CD4-positive, alpha-beta T cell treated with Interleukin-10 for 1 hour (primary cell): ENCODE measurements around the gene VSIR.

Experiments used
- DNase-seq: peaks from one replicate; pipeline ENCODE4 v3.0.0-alpha.2; 2020

VSIR gene

GRCh38 chr10:71711052-71711623 lies 62.2 kb downstream of the VSIR start:
- no peak for DNase-seq

- no peak for DNase-seq
These were observed 62.8 kb downstream of the VSIR start for GRCh38 chr10:71710519-71710918.

- DNase-seq, result no peak
These were observed 64.1 kb downstream of the VSIR start for GRCh38 chr10:71708897-71709882.

- peak; percentile 74 for DNase-seq
These were observed 65.0 kb downstream of the VSIR start for GRCh38 chr10:71708301-71708703.

GRCh38 chr10:71707240-71707789 lies 66.0 kb downstream of the VSIR start:
- no peak for DNase-seq

- no peak for DNase-seq
These were observed 66.9 kb downstream of the VSIR start for GRCh38 chr10:71706216-71707121.

- DNase-seq, result no peak
These were observed 67.7 kb downstream of the VSIR start for GRCh38 chr10:71705582-71705981.

GRCh38 chr10:71704816-71705215 lies 68.5 kb downstream of the VSIR start:
- DNase-seq, result no peak

GRCh38 chr10:71703577-71703976 lies 69.7 kb downstream of the VSIR start:
- DNase-seq, result no peak

GRCh38 chr10:71701496-71702132 lies 71.7 kb downstream of the VSIR start:
- DNase-seq, result no peak

GRCh38 chr10:71700731-71701368 lies 72.5 kb downstream of the VSIR start:
- DNase-seq, result no peak

GRCh38 chr10:71698737-71699136 lies 74.6 kb downstream of the VSIR start:
- no peak for DNase-seq

- peak; percentile 50 for DNase-seq
These were observed 75.2 kb downstream of the VSIR start for GRCh38 chr10:71697938-71698709.
